ENCODE measurements around the gene FOXL1. TPM values are rescaled to one million over a fixed set of nuclear protein-coding genes. Genes with fewer than 3 reads are reported as not detected.

Gene FOXL1
- total RNA-seq, 2 experiments from 2014 or later = not detected

DNA sequence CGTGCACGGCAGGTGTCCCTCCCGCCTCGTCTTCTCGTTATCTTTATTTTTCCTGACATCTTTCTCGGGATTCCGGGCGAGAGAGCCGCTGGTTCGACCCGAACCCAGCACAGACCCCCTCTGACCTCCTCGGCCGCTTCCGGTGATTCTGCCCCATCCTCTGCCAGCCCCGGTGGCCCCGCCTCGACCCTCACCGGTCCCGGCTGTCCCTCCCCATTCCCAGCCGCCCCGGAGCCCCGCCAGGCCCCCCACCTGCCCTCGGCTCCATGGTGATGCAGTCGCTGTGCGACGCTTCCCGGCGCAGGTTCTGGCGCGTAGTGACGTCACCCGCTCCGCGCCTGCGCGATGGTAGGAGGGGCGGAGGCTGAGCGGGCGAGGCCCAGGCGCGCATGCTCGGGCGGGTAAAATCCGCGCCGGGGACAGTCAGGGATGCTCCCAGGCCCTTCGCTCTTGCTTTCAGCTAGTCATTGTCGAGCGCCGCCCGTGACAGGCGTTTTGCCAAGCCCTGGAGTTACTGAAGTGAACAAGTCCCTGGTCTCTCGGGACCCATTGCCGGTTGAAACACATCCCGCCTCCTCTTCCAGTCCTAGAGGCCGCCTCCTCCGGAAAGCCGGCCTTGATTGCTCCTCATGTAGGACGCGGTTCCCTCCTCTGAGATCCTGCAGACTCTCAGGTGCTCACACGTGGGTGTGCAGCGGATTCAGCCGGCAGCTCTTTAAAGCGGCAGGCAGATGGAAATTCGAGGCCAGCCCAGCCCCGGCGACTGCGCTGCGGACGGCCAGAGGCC lies 23.2 kb upstream of the FOXL1 start, which contains the start of gene MTHFSD:
TSS of gene MTHFSD (minus strand) at position 319 of the 787 bp plus-strand sequence. CDS start at position 268, 51 bp downstream.
- Mint-ChIP-seq H3K4me3 (peak within 1 kb of the TSS; percentile 93), H3K27me3 (peaks cover 7% of the 10 kb centered on the region), H3K9me3 (no peaks in the 10 kb centered on the region), H3K27ac (peak within 1 kb of the TSS; percentile 99), H3K4me1 (peaks cover 21% of the 10 kb centered on the region), H3K36me3 (ENCODE audit: low read depth) (peaks cover 8% of the 10 kb centered on the region)
- peak; percentile 94 for DNase-seq
- POLR2A ChIA-PET = no interaction called here
- CTCF ChIA-PET = interaction anchor here (0.9 kb wide), 1 partner anchor 35 kb away, joined by 4 read pairs; no protein-coding TSS in a partner anchor

DNA sequence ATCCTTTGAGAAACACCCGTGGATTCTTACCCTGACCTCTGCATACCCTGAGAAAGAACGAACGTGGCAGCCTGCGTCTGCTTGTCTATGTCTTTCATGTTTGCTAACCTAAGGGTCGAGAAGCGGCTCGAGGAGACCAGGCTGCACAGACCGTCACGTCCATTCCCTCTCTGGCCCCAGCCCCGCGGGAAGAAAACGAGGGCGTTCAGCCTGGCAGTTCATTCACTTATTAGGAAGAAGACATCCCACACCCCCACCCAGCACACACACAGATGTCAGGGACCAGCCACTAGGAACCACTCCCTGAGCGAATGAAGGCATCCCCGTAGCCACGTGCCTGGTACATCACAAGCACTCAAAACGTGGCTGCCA lies 22.7 kb upstream of the FOXL1 start:
- DNase-seq = no peak
- H3K27ac Mint-ChIP-seq = peak overlapping the region; percentile 99
- no peaks in the 10 kb centered on the region for H3K9me3 Mint-ChIP-seq
- POLR2A ChIA-PET = no interaction called here
- H3K4me1 Mint-ChIP-seq = peaks cover 21% of the 10 kb centered on the region
- peaks cover 8% of the 10 kb centered on the region for H3K36me3 Mint-ChIP-seq (ENCODE audit: low read depth)
- CTCF ChIA-PET = interaction anchor here (0.9 kb wide), 1 partner anchor 36 kb away, joined by 4 read pairs; no protein-coding TSS in a partner anchor
- H3K27me3 Mint-ChIP-seq = peaks cover 7% of the 10 kb centered on the region
- H3K4me3 Mint-ChIP-seq = peak overlapping the region; percentile 93

DNA sequence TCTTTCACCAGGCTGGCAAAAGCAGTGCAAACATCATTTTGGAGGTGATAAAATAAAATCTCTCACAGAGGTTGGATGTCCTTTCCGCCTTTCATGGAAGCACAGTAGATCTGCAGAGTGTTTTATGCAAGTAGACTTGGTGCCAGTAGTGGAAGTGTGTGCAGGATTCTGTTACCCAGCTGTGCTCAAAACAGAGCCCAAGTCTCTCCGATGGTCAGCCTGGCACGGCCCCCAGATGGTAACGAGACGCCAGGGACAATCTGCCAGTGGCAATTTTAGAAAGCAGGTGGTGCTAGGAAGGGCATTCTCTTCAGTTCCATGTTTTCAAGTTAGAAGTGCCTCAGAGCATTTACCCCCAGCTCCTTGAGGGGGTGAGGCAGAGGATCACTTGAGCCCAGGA lies 21.8 kb upstream of the FOXL1 start:
- ChIA-PET POLR2A (no interaction called here), CTCF (no interaction called here)
- Mint-ChIP-seq H3K27me3 (peaks cover 11% of the 10 kb centered on the region), H3K9me3 (no peaks in the 10 kb centered on the region), H3K27ac (no peak overlapping the region), H3K36me3 (ENCODE audit: low read depth) (peaks cover 8% of the 10 kb centered on the region), H3K4me1 (peaks cover 21% of the 10 kb centered on the region), H3K4me3 (peak overlapping the region; percentile 93)
- DNase-seq = no peak

DNA sequence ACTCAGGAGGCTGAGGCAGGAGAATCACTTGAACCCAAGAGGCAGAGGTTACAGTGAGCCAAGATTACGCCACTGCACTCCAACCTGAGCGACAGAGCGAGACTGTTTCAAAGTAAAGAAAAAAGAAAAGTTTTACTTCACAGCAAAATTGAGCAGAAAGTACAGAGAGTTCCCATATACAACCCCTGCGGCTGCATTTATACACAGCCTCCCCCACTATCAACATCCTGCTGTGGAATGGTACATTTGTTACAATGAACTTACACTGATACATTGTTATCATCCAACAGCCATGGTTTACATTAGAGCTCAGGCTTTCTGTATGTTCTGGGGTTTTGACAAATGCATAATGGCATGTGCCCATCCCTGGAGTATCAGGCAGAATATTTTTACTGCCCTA lies 20.8 kb upstream of the FOXL1 start:
- ChIA-PET CTCF (interaction anchor here (1.5 kb wide), 1 partner anchor 12 kb away, joined by 3 read pairs; no protein-coding TSS in a partner anchor), POLR2A (no interaction called here)
- DNase-seq = no peak
- Mint-ChIP-seq H3K4me3 (no peak overlapping the region), H3K4me1 (peaks cover 19% of the 10 kb centered on the region), H3K27me3 (peaks cover 11% of the 10 kb centered on the region), H3K9me3 (no peaks in the 10 kb centered on the region), H3K36me3 (ENCODE audit: low read depth) (peaks cover 8% of the 10 kb centered on the region), H3K27ac (no peak overlapping the region)

DNA sequence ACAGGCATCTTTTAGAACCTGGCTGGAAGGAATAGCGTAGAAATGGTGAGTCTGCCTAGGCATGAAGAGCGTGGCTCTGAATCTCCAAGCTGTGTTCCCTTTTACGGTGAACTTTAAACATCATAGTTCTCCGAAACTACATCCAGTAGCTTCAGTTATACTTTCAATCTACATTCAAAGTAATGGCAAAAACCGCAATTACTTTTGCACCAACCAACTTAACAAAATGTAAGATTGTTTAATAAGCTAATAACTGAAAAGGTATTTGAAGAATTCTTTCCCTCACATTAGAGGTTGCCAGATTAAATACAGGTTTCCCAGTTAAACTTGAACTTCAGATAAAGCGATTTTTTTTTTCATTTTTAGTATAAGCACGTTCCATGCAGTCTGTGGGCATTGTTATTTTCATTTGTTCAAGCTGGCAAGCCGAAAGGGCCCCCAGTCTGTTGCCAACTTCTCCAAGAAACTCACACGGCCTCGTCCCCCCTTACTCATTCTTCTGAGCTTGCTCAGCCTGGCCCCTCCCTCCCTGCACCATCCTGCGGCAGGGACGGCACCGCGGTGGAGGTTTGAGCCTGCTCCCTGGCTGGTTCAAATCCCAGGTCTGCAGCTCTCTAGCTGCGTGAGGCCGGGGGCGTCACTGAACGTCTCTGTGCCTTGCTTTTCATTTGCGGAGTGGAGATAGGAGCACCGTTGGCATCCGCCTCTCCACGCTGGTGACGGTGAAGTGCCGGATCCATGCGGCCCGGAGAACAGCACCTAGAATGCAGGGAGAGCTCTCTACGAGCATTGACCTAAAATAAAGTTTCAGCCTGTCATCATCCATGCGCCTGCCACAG lies 19.8 kb upstream of the FOXL1 start:
- no peak for DNase-seq
- H3K4me3 Mint-ChIP-seq = no peak overlapping the region
- POLR2A ChIA-PET = no interaction called here
- H3K9me3 Mint-ChIP-seq = no peaks in the 10 kb centered on the region
- peaks cover 15% of the 10 kb centered on the region for H3K4me1 Mint-ChIP-seq
- CTCF ChIA-PET = interaction anchor here (0.7 to 1.5 kb wide), 3 partner anchors 13 to 316 kb away, joined by 3 to 5 read pairs (median 4); no protein-coding TSS in a partner anchor
- H3K36me3 Mint-ChIP-seq (ENCODE audit: low read depth) = peaks cover 6% of the 10 kb centered on the region
- H3K27ac Mint-ChIP-seq = no peak overlapping the region
- H3K27me3 Mint-ChIP-seq = peaks cover 13% of the 10 kb centered on the region

DNA sequence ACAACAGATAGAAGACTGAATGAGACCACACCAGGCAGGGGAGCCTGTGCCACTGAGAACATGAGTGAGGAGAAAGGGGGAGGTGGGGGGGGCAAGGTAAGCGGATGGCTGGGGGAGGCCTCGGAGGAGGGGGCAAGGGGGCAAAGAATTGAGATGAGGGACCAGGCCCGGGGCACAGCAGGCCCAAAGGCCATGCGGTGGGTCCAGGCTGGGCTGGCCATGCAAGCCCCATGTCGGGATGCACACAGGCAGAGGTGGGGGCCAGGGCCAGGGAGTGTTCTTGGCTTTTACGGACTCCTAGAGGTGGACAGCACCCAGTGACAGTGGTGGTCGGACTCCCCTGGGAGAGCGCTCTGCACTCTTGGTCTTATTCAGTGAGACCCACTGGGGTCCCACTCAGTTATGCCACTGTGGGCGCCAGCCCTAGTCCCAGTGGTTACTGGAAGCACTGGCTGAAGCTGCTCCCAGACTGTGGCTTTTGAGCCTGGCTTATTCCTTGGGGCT lies 18.5 kb upstream of the FOXL1 start:
- peaks cover 25% of the 10 kb centered on the region for H3K27me3 Mint-ChIP-seq
- H3K9me3 Mint-ChIP-seq = no peaks in the 10 kb centered on the region
- H3K36me3 Mint-ChIP-seq (ENCODE audit: low read depth) = peaks cover 3% of the 10 kb centered on the region
- H3K4me1 Mint-ChIP-seq = peaks cover 13% of the 10 kb centered on the region
- no peak overlapping the region for H3K4me3 Mint-ChIP-seq
- CTCF ChIA-PET = no interaction called here
- H3K27ac Mint-ChIP-seq = no peak overlapping the region
- POLR2A ChIA-PET = no interaction called here
- no peak for DNase-seq

DNA sequence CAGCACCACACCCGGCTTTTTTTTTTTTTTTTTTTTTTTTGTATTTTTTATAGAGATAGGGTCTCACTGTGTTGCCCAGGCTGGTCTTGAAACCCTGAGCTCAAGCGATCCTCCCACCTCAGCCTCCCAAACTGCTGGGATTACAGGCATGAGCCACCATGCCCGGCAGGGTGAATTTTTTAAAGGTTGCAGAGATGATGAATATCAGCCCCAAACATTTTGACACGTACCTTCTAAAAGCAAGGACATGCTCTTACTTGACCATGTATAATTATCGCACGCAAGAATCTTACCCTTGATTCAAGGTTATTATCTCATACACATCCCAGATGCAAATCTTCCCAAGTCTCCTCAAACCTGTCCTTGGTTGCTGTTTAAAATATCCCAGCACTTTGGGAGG lies 16.0 kb upstream of the FOXL1 start:
- no peaks in the 10 kb centered on the region for H3K9me3 Mint-ChIP-seq
- H3K4me1 Mint-ChIP-seq = peaks cover 11% of the 10 kb centered on the region
- H3K4me3 Mint-ChIP-seq = no peak overlapping the region
- no peak overlapping the region for H3K27ac Mint-ChIP-seq
- peaks cover 41% of the 10 kb centered on the region for H3K27me3 Mint-ChIP-seq
- POLR2A ChIA-PET = no interaction called here
- CTCF ChIA-PET = interaction anchor here (0.7 kb wide), 1 partner anchor 1779 kb away, joined by 5 read pairs; no protein-coding TSS in a partner anchor
- no peaks in the 10 kb centered on the region for H3K36me3 Mint-ChIP-seq (ENCODE audit: low read depth)
- DNase-seq = no peak

DNA sequence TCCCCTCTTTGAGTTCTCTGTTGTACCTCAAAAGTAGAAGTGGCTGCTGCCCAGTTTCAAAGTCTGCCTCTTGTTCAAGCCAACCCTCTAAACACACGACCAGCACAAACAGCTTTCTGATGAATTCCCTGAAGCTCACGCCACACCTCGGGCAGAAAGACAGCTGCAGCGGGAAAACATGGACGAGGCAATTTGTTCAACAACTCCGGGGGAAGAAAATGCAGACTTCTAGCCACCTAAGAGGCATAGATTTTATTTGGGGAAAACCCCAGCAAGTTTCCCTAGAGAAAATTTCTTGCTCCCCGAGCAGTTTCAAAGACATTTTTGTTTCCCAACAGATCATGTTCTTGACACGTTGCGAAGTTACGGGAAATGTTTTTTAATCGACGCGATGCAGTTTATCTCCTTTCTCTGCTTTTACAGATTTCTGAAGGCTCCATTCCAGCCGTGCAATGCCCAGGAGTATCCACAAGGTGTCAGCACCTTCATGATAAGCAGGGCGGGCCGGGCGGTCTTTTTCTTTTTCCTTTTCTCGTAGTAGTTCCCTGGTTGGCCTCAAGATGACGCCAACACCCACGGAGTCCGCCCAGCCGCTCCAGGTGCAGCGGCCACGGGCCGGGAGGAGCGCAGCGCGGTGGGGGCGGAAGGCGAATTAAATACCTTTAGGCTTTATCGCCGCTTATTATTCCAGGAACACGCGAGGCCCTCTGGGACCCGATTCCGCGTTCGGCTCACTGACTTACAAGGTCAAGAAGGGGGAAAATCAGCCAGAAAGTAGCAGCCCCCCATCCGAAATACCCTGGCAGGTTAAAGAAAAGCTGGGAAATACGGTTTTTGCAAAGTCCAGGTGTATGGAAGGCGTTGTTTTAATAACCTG lies 14.6 kb upstream of the FOXL1 start:
- CTCF ChIA-PET = interaction anchor here (0.8 to 2.6 kb wide), 8 partner anchors 12 to 753 kb away, joined by 3 to 7 read pairs (median 4); no protein-coding TSS in a partner anchor
- POLR2A ChIA-PET = no interaction called here
- no peaks in the 10 kb centered on the region for H3K36me3 Mint-ChIP-seq (ENCODE audit: low read depth)
- DNase-seq = peak; percentile 91
- peaks cover 42% of the 10 kb centered on the region for H3K27me3 Mint-ChIP-seq
- no peaks in the 10 kb centered on the region for H3K9me3 Mint-ChIP-seq
- H3K27ac Mint-ChIP-seq = no peak overlapping the region
- peaks cover 13% of the 10 kb centered on the region for H3K4me1 Mint-ChIP-seq
- H3K4me3 Mint-ChIP-seq = no peak overlapping the region

DNA sequence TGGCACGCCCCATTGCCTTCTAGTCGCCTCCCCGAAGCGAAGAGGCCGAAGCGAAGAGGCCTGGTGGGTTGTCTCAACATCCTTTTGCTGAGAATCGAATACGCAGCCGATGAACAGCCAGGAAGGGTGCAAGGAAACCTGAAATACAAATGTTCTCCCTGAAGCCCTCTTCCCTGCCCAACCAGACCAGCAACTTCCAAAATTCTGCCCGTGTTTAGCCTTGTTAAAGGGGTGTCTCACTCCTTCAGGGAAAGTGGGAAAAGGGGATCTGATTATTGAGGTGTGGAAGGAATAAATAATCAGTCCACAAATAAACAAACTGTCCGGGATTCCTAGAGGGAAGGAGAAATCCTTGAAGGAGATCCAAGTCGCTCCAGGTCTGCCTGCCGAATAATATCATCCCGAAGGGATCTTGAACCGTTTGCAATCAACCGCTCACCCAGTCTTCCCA lies 13.1 kb upstream of the FOXL1 start:
- H3K27me3 Mint-ChIP-seq = peaks cover 55% of the 10 kb centered on the region
- POLR2A ChIA-PET = no interaction called here
- peaks cover 13% of the 10 kb centered on the region for H3K4me1 Mint-ChIP-seq

DNA sequence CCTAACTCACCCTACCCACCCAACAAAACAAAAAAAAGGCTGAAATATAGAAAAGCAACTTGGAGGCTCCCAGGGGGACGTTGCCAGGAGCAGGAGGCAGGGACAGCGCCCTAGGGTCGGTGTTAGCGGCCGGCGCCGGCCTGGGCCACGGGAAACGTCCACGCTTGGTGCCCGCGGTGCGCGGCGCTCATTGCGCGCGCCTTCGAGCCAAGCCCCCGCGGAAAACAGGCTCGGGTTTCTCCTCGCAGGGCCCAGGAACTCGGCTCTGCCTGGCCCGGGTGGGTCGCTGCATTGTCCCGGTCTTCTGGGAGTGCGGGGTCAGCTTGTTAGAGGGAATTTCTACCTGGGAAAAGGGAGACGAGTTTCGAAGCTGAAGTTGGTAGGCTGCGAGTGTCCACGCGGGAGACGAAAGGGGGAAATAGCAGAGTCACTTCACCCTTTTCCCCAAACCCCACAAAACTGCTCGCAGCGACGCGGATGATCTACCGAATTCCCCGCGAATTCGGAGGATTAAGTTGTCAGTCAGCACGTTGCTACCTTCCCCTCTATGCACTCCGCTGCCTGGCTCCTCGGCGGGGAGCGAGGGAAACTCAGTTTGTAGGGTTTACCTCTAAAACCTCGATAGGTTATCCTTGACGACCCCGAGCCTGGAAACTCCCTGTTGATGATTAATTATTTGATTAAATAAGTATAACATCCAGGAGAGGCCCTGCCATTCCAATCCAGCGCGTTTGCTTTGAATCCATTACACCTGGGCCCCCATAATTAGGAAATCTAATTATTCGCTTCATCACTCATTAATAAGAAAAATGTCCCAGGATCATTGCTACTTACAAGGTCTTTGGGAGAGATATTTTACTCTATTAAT lies 12.5 kb upstream of the FOXL1 start:
- Mint-ChIP-seq H3K9me3 (no peaks in the 10 kb centered on the region), H3K4me1 (peaks cover 13% of the 10 kb centered on the region), H3K27me3 (peaks cover 60% of the 10 kb centered on the region), H3K27ac (no peak overlapping the region), H3K36me3 (ENCODE audit: low read depth) (no peaks in the 10 kb centered on the region), H3K4me3 (no peak overlapping the region)
- no peak for DNase-seq
- POLR2A ChIA-PET = no interaction called here
- CTCF ChIA-PET = no interaction called here

More for the DNA sequence above, 13.1 kb upstream of the FOXL1 start:
- Mint-ChIP-seq H3K9me3 (no peaks in the 10 kb centered on the region), H3K27ac (no peak overlapping the region), H3K36me3 (ENCODE audit: low read depth) (no peaks in the 10 kb centered on the region), H3K4me3 (no peak overlapping the region)
- no peak for DNase-seq
- CTCF ChIA-PET = interaction anchor here (1.1 to 2.6 kb wide), 4 partner anchors 15 to 498 kb away, joined by 4 to 7 read pairs (median 5); no protein-coding TSS in a partner anchor

DNA sequence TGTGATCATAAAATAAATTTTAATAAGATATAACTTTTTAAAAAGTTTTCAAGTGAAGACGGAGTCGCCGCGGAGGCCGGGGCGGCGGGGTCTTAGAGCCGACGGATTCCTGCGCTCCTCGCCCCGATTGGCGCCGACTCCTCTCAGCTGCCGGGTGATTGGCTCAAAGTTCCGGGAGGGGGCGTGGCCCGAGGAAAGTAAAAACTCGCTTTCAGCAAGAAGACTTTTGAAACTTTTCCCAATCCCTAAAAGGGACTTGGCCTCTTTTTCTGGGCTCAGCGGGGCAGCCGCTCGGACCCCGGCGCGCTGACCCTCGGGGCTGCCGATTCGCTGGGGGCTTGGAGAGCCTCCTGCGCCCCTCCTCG lies 11.8 kb upstream of the FOXL1 start, which contains the start of gene FOXC2:
TSS of gene FOXC2 (plus strand) at position 229 of the 365 bp plus-strand sequence. CDS start 507 bp downstream, outside the sequence.
- Mint-ChIP-seq H3K27ac (no peak within 1 kb of the TSS), H3K27me3 (peaks cover 65% of the 10 kb centered on the region), H3K9me3 (no peaks in the 10 kb centered on the region), H3K36me3 (ENCODE audit: low read depth) (no peaks in the 10 kb centered on the region), H3K4me3 (no peak within 1 kb of the TSS), H3K4me1 (peaks cover 13% of the 10 kb centered on the region)
- POLR2A ChIA-PET = no interaction called here
- CTCF ChIA-PET = no interaction called here
- peak; percentile 28 for DNase-seq
